Measurements from ENCODE around the gene PLEKHG4B. TPM values are rescaled to one million over a fixed set of nuclear protein-coding genes. Genes with fewer than 3 reads are reported as not detected.

Gene PLEKHG4B
- total and polyA plus RNA-seq, 2 donors: 0.01 to 3.7 TPM

DNA sequence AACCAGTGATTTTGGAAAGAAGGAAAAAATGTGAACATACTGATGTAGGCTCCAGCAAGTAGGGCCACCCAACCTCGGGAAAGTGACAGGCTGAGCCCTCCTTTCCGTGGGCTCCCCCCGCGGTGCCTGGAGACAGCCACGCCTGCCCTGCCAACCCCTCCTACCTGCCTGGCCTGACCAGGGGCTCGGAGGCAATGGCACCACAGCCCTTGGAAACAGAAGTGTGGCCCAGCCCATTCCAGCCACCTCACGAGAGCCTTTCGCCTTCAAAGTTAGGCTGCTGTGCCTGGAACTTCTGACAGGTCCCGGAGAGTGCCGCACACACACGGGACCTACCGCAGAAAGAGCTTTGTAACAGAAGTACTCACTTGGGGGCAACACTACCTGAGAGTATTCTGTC is 49.8 kb downstream of the PLEKHG4B start:
- DNase-seq (ENCODE audit: extremely low spot score): no peak
- no peak overlapping the region for H3K4me3 ChIP-seq (ENCODE audit: low read depth, low read length)
- no peaks in the 10 kb centered on the region for H3K4me1 ChIP-seq (ENCODE audit: insufficient read depth)
- no peaks in the 10 kb centered on the region for H3K36me3 ChIP-seq (ENCODE audit: insufficient read depth)
- H3K27ac ChIP-seq (ENCODE audit: low read depth): no peak overlapping the region
- WGBS: 86% methylated on average over 12 of the region's 12 CpGs

GRCh38 chr5:142246-142810 is 50.4 kb downstream of the PLEKHG4B start:
- H3K4me3 ChIP-seq (ENCODE audit: low read depth, low read length): no peak overlapping the region
- no peak overlapping the region for H3K27ac ChIP-seq (ENCODE audit: low read depth)
- H3K4me1 ChIP-seq (ENCODE audit: insufficient read depth): no peaks in the 10 kb centered on the region
- no peak for DNase-seq (ENCODE audit: extremely low spot score)
- 93% methylated on average over 18 of the region's 18 CpGs for WGBS
- no peaks in the 10 kb centered on the region for H3K36me3 ChIP-seq (ENCODE audit: insufficient read depth)

GRCh38 chr5:143041-143440 is 51.1 kb downstream of the PLEKHG4B start:
- no peak for DNase-seq (ENCODE audit: extremely low spot score)
- Histone ChIP-seq H3K36me3 (ENCODE audit: insufficient read depth) (no peaks in the 10 kb centered on the region), H3K4me1 (ENCODE audit: insufficient read depth) (no peaks in the 10 kb centered on the region), H3K4me3 (ENCODE audit: low read depth, low read length) (no peak overlapping the region), H3K27ac (ENCODE audit: low read depth) (no peak overlapping the region)
- 81% methylated on average over 17 of the region's 17 CpGs for WGBS

DNA sequence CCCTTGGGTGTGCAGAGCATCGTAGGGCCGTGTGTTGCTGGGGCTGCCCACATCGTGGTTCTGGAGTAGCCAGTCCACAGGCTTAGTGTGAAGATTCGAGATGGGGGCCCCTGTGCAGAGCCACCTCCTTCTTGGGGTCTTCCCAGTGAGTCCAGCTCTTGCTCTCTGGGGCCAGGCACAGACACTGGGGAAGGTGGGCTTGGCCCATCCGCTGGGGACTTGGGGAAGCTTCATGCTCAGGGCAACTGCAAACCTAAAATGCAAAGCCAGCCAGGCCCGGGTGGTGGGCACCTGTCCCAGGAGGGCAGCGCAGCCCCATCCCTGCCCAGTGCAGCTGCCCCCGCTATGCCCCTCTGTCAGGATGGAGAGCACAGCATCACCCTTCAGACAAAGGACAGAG is 53.0 kb downstream of the PLEKHG4B start:
- DNase-seq (ENCODE audit: extremely low spot score): no peak
- Histone ChIP-seq H3K4me3 (ENCODE audit: low read depth, low read length) (no peak overlapping the region), H3K4me1 (ENCODE audit: insufficient read depth) (no peaks in the 10 kb centered on the region), H3K36me3 (ENCODE audit: insufficient read depth) (no peaks in the 10 kb centered on the region), H3K27ac (ENCODE audit: low read depth) (no peak overlapping the region)
- 94% methylated on average over 8 of the region's 8 CpGs for WGBS

DNA sequence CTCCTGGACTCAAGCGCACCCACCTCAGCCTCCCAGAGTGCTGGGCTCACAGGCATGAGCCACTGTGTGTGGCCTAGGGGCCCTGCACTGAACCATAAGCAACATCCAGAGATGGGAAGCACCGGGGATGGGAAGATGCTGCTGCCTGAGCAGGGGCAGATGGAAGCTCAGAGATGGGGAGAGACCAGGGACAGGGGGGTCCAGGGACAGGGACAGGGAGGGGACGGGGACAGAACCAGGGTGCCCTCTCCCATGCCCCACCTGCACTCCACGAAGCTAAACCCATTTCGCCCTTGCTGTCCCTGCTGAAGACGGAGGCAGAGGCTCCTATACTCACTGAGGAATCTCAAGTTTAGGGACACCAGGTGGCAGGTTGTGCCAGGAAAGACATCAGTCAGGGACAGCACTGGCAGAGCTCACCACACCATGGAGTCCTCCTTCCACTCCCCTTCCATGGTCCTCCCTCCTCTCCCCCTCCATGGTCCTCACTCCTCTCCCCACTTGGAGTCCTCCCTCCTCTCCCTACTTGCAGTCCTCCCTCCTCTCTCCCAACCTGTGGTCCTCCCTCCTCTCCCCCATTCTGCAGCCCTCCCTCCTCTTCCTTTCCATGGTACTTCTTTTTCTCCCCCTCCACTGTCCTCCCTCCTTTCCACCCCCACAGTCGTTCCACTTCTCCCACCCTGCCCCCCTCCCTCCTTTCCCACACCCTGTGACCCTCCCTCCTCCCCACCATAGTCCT is 53.8 kb downstream of the PLEKHG4B start:
- no peak for DNase-seq (ENCODE audit: extremely low spot score)
- Histone ChIP-seq H3K4me3 (ENCODE audit: low read depth, low read length) (no peak overlapping the region), H3K4me1 (ENCODE audit: insufficient read depth) (no peaks in the 10 kb centered on the region), H3K27ac (ENCODE audit: low read depth) (no peak overlapping the region), H3K36me3 (ENCODE audit: insufficient read depth) (no peaks in the 10 kb centered on the region)
- 63% methylated on average over 7 of the region's 7 CpGs for WGBS

GRCh38 chr5:147751-148150 is 55.8 kb downstream of the PLEKHG4B start:
- Histone ChIP-seq H3K36me3 (ENCODE audit: insufficient read depth) (no peaks in the 10 kb centered on the region), H3K27ac (ENCODE audit: low read depth) (no peak overlapping the region), H3K4me1 (ENCODE audit: insufficient read depth) (no peaks in the 10 kb centered on the region), H3K4me3 (ENCODE audit: low read depth, low read length) (no peak overlapping the region)
- 97% methylated on average over 1 of the region's 1 CpG for WGBS
- no peak for DNase-seq (ENCODE audit: extremely low spot score)

GRCh38 chr5:149745-150485 is 57.9 kb downstream of the PLEKHG4B start:
- 79% methylated on average over 6 of the region's 6 CpGs for WGBS
- no peaks in the 10 kb centered on the region for H3K4me1 ChIP-seq (ENCODE audit: insufficient read depth)
- no peaks in the 10 kb centered on the region for H3K36me3 ChIP-seq (ENCODE audit: insufficient read depth)
- H3K27ac ChIP-seq (ENCODE audit: low read depth): no peak overlapping the region
- no peak overlapping the region for H3K4me3 ChIP-seq (ENCODE audit: low read depth, low read length)
- no peak for DNase-seq (ENCODE audit: extremely low spot score)

GRCh38 chr5:150746-151145 is 58.8 kb downstream of the PLEKHG4B start:
- no peak for DNase-seq (ENCODE audit: extremely low spot score)
- Histone ChIP-seq H3K4me1 (ENCODE audit: insufficient read depth) (no peaks in the 10 kb centered on the region), H3K4me3 (ENCODE audit: low read depth, low read length) (no peak overlapping the region), H3K36me3 (ENCODE audit: insufficient read depth) (no peaks in the 10 kb centered on the region), H3K27ac (ENCODE audit: low read depth) (no peak overlapping the region)
- WGBS: 89% methylated on average over 4 of the region's 4 CpGs

DNA sequence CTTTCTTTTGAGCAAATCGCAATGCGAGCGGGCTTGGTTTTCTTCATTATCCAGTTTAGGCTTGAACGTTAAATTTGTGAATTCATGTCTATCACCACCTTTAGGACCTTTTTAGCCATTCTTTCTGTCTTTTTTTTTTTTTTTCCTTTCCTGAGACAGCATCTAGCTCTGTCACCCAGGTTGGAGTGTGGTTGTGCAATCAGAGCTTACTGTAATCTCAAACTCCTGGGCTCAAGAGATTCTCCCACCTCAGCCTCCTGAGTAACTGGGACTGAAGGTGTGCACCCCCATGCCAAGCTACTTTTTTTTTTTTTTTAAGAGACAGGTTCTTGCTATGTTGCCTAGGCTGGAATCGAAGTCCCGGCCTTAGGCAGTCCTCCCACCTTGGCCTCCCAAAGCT is 60.1 kb downstream of the PLEKHG4B start:
- no peak overlapping the region for H3K27ac ChIP-seq (ENCODE audit: low read depth)
- DNase-seq (ENCODE audit: extremely low spot score): no peak
- 66% methylated on average over 6 of the region's 6 CpGs for WGBS
- H3K4me3 ChIP-seq (ENCODE audit: low read depth, low read length): no peak overlapping the region
- no peaks in the 10 kb centered on the region for H3K4me1 ChIP-seq (ENCODE audit: insufficient read depth)
- H3K36me3 ChIP-seq (ENCODE audit: insufficient read depth): no peaks in the 10 kb centered on the region

DNA sequence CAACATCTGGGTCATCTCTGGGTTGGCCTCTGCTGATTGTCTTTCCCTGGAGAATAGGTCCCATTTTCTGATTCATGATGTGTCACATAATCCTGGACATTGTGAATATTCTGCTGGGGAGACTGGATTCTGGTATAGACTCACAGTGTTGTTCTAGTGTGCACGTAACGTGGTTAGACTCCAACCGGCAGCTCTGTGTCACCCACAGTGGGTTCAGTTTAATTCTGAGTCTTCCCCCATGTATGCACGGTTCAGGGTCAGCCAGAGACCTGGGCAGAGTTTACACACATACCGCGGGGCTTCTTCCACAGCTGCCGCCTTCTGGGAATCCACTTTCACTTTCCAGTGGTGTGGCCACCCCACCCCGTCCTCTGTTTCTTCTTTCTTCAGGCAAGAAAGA is 61.3 kb downstream of the PLEKHG4B start:
- DNase-seq (ENCODE audit: extremely low spot score): no peak
- no peaks in the 10 kb centered on the region for H3K36me3 ChIP-seq (ENCODE audit: insufficient read depth)
- no peak overlapping the region for H3K4me3 ChIP-seq (ENCODE audit: low read depth, low read length)
- no peak overlapping the region for H3K27ac ChIP-seq (ENCODE audit: low read depth)
- H3K4me1 ChIP-seq (ENCODE audit: insufficient read depth): no peaks in the 10 kb centered on the region
- 68% methylated on average over 8 of the region's 8 CpGs for WGBS

GRCh38 chr5:154236-154635 is 62.3 kb downstream of the PLEKHG4B start:
- WGBS: 78% methylated on average over 10 of the region's 10 CpGs
- no peak for DNase-seq (ENCODE audit: extremely low spot score)
- Histone ChIP-seq H3K36me3 (ENCODE audit: insufficient read depth) (no peaks in the 10 kb centered on the region), H3K27ac (ENCODE audit: low read depth) (no peak overlapping the region), H3K4me3 (ENCODE audit: low read depth, low read length) (no peak overlapping the region), H3K4me1 (ENCODE audit: insufficient read depth) (no peaks in the 10 kb centered on the region)

DNA sequence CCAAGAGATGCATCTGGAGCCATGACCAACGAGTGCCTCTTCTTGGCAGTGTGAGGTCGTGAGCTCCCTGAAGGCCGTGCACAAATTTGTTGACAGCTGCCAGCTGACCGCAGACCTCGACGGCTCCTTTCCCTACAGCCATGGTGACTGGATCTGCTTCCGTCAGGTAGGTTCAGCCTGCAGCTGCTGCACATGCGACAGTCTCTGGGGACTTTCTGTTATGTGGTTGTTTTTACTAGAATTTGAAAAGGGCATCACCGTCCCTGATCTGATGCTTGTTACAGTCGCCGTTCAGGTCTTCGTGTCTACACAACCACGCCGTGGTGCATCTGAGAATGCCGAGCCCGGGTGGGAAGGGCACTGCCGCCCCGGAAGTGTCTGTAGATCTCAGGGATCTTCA is 62.9 kb downstream of the PLEKHG4B start:
- no peak overlapping the region for H3K27ac ChIP-seq (ENCODE audit: low read depth)
- no peaks in the 10 kb centered on the region for H3K4me1 ChIP-seq (ENCODE audit: insufficient read depth)
- H3K36me3 ChIP-seq (ENCODE audit: insufficient read depth): no peaks in the 10 kb centered on the region
- no peak overlapping the region for H3K4me3 ChIP-seq (ENCODE audit: low read depth, low read length)
- no peak for DNase-seq (ENCODE audit: extremely low spot score)
- WGBS: 87% methylated on average over 18 of the region's 18 CpGs

- no peaks in the 10 kb centered on the region for H3K4me1 ChIP-seq (ENCODE audit: insufficient read depth)
- no peaks in the 10 kb centered on the region for H3K36me3 ChIP-seq (ENCODE audit: insufficient read depth)
- no peak for DNase-seq (ENCODE audit: extremely low spot score)
- no peak overlapping the region for H3K4me3 ChIP-seq (ENCODE audit: low read depth, low read length)
- 80% methylated on average over 23 of the region's 23 CpGs for WGBS
- no peak overlapping the region for H3K27ac ChIP-seq (ENCODE audit: low read depth)
Observed at GRCh38 chr5:155651-156410, 63.9 kb downstream of the PLEKHG4B start.

Data from urinary bladder (tissue), 4 donors.